ENCODE results near the gene WDR7. TPM values are rescaled to one million over a fixed set of nuclear protein-coding genes. Genes with fewer than 3 reads are reported as not detected.

The WDR7 gene
- total RNA-seq, 1 donor from 2014 or later: 8.2 TPM

- H3K4me3 ChIP-seq (ENCODE audit: low read depth, low read length): no peak overlapping the region
- DNase-seq (ENCODE audit: low read depth): no peak
- no peak for TF ChIP-seq CTCF (conservative IDR thresholded peaks at IDR 0.05; ENCODE audit: low read depth, low read length)
These were observed 400.5 kb downstream of the WDR7 start for GRCh38 chr18:57051657-57052044.

- DNase-seq (ENCODE audit: low read depth): no peak
- H3K4me3 ChIP-seq (ENCODE audit: low read depth, low read length): no peak overlapping the region
These were observed 401.0 kb downstream of the WDR7 start for GRCh38 chr18:57052173-57052572.

GRCh38 chr18:57052759-57053158 lies 401.6 kb downstream of the WDR7 start:
- DNase-seq (ENCODE audit: low read depth): no peak
- no peak for TF ChIP-seq CTCF (conservative IDR thresholded peaks at IDR 0.05; ENCODE audit: low read depth, low read length)
- no peak overlapping the region for H3K4me3 ChIP-seq (ENCODE audit: low read depth, low read length)

More at GRCh38 chr18:57052173-57052572, 401.0 kb downstream of the WDR7 start:
- TF ChIP-seq CTCF (conservative IDR thresholded peaks at IDR 0.05; ENCODE audit: low read depth, low read length): peak; percentile 25

GRCh38 chr18:57054891-57055290 lies 403.7 kb downstream of the WDR7 start:
- no peak overlapping the region for H3K4me3 ChIP-seq (ENCODE audit: low read depth, low read length)
- no peak for TF ChIP-seq CTCF (conservative IDR thresholded peaks at IDR 0.05; ENCODE audit: low read depth, low read length)
- DNase-seq (ENCODE audit: low read depth): no peak

GRCh38 chr18:57057890-57058289 lies 406.7 kb downstream of the WDR7 start:
- TF ChIP-seq CTCF (conservative IDR thresholded peaks at IDR 0.05; ENCODE audit: low read depth, low read length): no peak
- H3K4me3 ChIP-seq (ENCODE audit: low read depth, low read length): no peak overlapping the region
- DNase-seq (ENCODE audit: low read depth): no peak

- DNase-seq (ENCODE audit: low read depth): no peak
- no peak overlapping the region for H3K4me3 ChIP-seq (ENCODE audit: low read depth, low read length)
- no peak for TF ChIP-seq CTCF (conservative IDR thresholded peaks at IDR 0.05; ENCODE audit: low read depth, low read length)
These were observed 407.6 kb downstream of the WDR7 start for GRCh38 chr18:57058734-57059133.

- no peak for DNase-seq (ENCODE audit: low read depth)
- TF ChIP-seq CTCF (conservative IDR thresholded peaks at IDR 0.05; ENCODE audit: low read depth, low read length): no peak
These were observed 408.2 kb downstream of the WDR7 start for GRCh38 chr18:57059366-57059765.

More at GRCh38 chr18:57059366-57059765, 408.2 kb downstream of the WDR7 start:
- no peak overlapping the region for H3K4me3 ChIP-seq (ENCODE audit: low read depth, low read length)
